ENCODE measurements around the gene PPM1J. TPM values are rescaled to one million over a fixed set of nuclear protein-coding genes. Genes with fewer than 3 reads are reported as not detected.

The PPM1J gene
- total and polyA plus RNA-seq, 9 of the 15 experiments (the other 6 are each of a cell fraction or from before 2014, with no cell fraction given) = 0.25 to 10.5 (median 4.2) TPM

DNA sequence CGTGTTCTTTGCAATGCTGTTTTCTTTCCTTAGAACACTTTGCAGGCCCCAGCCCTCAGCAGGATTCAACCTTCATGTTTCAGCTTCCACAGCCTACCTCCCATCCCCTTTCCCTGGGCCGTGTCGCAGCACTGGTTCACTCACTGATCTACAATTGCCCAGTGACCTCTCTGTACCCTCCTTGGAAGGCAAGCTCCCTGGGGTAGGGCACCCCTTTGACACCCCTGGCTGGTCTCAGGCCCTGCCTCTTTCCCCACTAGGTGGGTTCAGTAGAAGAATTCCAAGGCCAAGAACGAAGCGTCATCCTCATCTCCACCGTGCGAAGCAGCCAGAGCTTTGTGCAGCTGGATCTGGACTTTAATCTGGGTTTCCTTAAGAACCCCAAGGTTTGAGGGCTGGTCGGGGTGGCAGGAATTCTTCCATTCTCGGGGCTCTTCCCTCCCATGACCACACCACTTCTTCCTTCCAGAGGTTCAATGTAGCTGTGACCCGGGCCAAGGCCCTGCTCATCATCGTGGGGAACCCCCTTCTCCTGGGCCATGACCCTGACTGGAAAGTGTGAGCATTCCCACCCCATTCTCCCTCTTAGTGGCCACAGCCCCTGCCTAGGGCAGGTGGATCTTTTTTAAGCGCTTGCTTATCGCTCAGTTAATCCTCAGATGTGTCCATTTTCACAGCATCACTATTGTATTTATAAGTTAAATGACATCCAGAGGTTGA is 15.5 kb downstream of the PPM1J start (continued):
- TF ChIP-seq ETV6 (IDR thresholded peaks at IDR 0.05; ENCODE audit: borderline replicate concordance in 1 of 2, low read depth in 2 of 2, low read length in 1 of 2) (no peak), ETV6 (CRISPR knock-in tag; IDR thresholded peaks at IDR 0.05; ENCODE audit: borderline replicate concordance) (peak; percentile 10; the same call in 1 of the 2 replicates), CHD1 (IDR thresholded peaks at IDR 0.05; ENCODE audit: low read length) (peak; percentile 15), CBX3 (IDR thresholded peaks at IDR 0.05; ENCODE audit: borderline replicate concordance in 1 of 2, low read length in 2 of 2) (no peak), POLR2G (IDR thresholded peaks at IDR 0.05; ENCODE audit: low read depth, low read length) (peak; percentile 33; the same call in 1 of the 2 replicates), KDM5B (IDR thresholded peaks at IDR 0.05; ENCODE audit: insufficient replicate concordance, low read depth, low read length) (peak; percentile 33), FOXK1 (CRISPR knock-in tag; IDR thresholded peaks at IDR 0.05; ENCODE audit: borderline replicate concordance) (peak; percentile 56; the same call in 1 of the 2 replicates), EHMT2 (IDR thresholded peaks at IDR 0.05) (no peak), DNMT1 (IDR thresholded peaks at IDR 0.05) (no peak), ILK (tag; IDR thresholded peaks at IDR 0.05; ENCODE audit: borderline replicate concordance, low read depth) (0 out of 2 replicates have a peak, but pooled peaks have one; percentile 36), DDX20 (tag; IDR thresholded peaks at IDR 0.05; ENCODE audit: low read depth) (0 out of 2 replicates have a peak, but pooled peaks have one; percentile 53), JUNB (CRISPR knock-in tag; conservative IDR thresholded peaks at IDR 0.05) (no peak), ZC3H8 (IDR thresholded peaks at IDR 0.05) (no peak), PHB2 (IDR thresholded peaks at IDR 0.05; ENCODE audit: low read depth) (no peak), COPS2 (conservative IDR thresholded peaks at IDR 0.05) (no peak), ZNF707 (CRISPR knock-in tag; conservative IDR thresholded peaks at IDR 0.05) (peak; percentile 9; the same call in 1 of the 2 replicates), YBX1 (IDR thresholded peaks at IDR 0.05) (no peak), KDM2B (CRISPR knock-in tag; IDR thresholded peaks at IDR 0.05) (no peak), CBX1 (IDR thresholded peaks at IDR 0.05; ENCODE audit: low read depth) (0 out of 2 replicates have a peak, but pooled peaks have one; percentile 13), POU5F1 (IDR thresholded peaks at IDR 0.05; ENCODE audit: borderline replicate concordance, low read depth, low read length, partially characterized antibody) (no peak), GTF2E2 (tag; IDR thresholded peaks at IDR 0.05) (no peak)
- TF ChIP-seq, protein P1, sequence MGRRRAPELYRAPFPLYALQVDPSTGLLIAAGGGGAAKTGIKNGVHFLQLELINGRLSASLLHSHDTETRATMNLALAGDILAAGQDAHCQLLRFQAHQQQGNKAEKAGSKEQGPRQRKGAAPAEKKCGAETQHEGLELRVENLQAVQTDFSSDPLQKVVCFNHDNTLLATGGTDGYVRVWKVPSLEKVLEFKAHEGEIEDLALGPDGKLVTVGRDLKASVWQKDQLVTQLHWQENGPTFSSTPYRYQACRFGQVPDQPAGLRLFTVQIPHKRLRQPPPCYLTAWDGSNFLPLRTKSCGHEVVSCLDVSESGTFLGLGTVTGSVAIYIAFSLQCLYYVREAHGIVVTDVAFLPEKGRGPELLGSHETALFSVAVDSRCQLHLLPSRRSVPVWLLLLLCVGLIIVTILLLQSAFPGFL (CRISPR knock-in tag; IDR thresholded peaks at IDR 0.05) = no peak
- TF ChIP-seq, protein P2, sequence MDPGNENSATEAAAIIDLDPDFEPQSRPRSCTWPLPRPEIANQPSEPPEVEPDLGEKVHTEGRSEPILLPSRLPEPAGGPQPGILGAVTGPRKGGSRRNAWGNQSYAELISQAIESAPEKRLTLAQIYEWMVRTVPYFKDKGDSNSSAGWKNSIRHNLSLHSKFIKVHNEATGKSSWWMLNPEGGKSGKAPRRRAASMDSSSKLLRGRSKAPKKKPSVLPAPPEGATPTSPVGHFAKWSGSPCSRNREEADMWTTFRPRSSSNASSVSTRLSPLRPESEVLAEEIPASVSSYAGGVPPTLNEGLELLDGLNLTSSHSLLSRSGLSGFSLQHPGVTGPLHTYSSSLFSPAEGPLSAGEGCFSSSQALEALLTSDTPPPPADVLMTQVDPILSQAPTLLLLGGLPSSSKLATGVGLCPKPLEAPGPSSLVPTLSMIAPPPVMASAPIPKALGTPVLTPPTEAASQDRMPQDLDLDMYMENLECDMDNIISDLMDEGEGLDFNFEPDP (CRISPR knock-in tag; IDR thresholded peaks at IDR 0.05) = no peak
- TF ChIP-seq, protein P3, sequence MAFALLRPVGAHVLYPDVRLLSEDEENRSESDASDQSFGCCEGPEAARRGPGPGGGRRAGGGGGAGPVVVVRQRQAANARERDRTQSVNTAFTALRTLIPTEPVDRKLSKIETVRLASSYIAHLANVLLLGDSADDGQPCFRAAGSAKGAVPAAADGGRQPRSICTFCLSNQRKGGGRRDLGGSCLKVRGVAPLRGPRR (CRISPR knock-in tag; IDR thresholded peaks at IDR 0.05) = no peak; the same call in 1 of the 2 replicates
- TF ChIP-seq, protein P4, sequence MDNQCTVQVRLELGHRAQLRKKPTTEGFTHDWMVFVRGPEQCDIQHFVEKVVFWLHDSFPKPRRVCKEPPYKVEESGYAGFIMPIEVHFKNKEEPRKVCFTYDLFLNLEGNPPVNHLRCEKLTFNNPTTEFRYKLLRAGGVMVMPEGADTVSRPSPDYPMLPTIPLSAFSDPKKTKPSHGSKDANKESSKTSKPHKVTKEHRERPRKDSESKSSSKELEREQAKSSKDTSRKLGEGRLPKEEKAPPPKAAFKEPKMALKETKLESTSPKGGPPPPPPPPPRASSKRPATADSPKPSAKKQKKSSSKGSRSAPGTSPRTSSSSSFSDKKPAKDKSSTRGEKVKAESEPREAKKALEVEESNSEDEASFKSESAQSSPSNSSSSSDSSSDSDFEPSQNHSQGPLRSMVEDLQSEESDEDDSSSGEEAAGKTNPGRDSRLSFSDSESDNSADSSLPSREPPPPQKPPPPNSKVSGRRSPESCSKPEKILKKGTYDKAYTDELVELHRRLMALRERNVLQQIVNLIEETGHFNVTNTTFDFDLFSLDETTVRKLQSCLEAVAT (IDR thresholded peaks at IDR 0.05) = peak in 1 of 2 experiments; percentile 24; a peak in 1 of 4 replicates
